ENCODE data around the gene CCDC74A. TPM values are rescaled to one million over a fixed set of nuclear protein-coding genes. Genes with fewer than 3 reads are reported as not detected.
A peak's percentile ranks its signal among the peaks of the same experiment; 100 is the strongest.
"Not testable (repeated sequence)": the region's sequence is repeated elsewhere in the genome, so short reads cannot be mapped to it uniquely, and the experiment has no call there.

The CCDC74A gene
- polyA plus RNA-seq, 1 donor = 3.6 TPM

GRCh38 chr2:131538856-131539255 is 11.2 kb downstream of the CCDC74A start:
- not testable (repeated sequence) for H3K36me3 ChIP-seq (ENCODE audit: control insufficient read depth, insufficient read depth, low read length); H3K4me3 ChIP-seq (ENCODE audit: low read length); H3K9me3 ChIP-seq (ENCODE audit: control insufficient read depth, low read depth, low read length); H3K4me1 ChIP-seq (ENCODE audit: control insufficient read depth, insufficient read depth, low read length); H3K27me3 ChIP-seq (ENCODE audit: control insufficient read depth, insufficient read depth, low read length); H3K27ac ChIP-seq (ENCODE audit: low read length); DNase-seq
- no CpG with 5 or more reads among the region's 13 CpGs for WGBS (ENCODE audit: insufficient coverage, low lambda C conversion rate)

GRCh38 chr2:131542438-131543384 is 15.0 kb downstream of the CCDC74A start:
- WGBS (ENCODE audit: insufficient coverage, low lambda C conversion rate) = 87% methylated on average over 11 of the region's 24 CpGs
- no peak for DNase-seq
- Histone ChIP-seq H3K4me3 (ENCODE audit: low read length) (no peak overlapping the region), H3K9me3 (ENCODE audit: control insufficient read depth, low read depth, low read length) (no peaks in the 10 kb centered on the region), H3K27me3 (ENCODE audit: control insufficient read depth, insufficient read depth, low read length) (no peaks in the 10 kb centered on the region), H3K27ac (ENCODE audit: low read length) (no peak overlapping the region), H3K4me1 (ENCODE audit: control insufficient read depth, insufficient read depth, low read length) (no peaks in the 10 kb centered on the region), H3K36me3 (ENCODE audit: control insufficient read depth, insufficient read depth, low read length) (no peaks in the 10 kb centered on the region)

- no CpG with 5 or more reads among the region's 22 CpGs for WGBS (ENCODE audit: insufficient coverage, low lambda C conversion rate)
- Histone ChIP-seq H3K27me3 (ENCODE audit: control insufficient read depth, insufficient read depth, low read length) (no peaks in the 10 kb centered on the region), H3K36me3 (ENCODE audit: control insufficient read depth, insufficient read depth, low read length) (no peaks in the 10 kb centered on the region), H3K9me3 (ENCODE audit: control insufficient read depth, low read depth, low read length) (no peaks in the 10 kb centered on the region), H3K4me1 (ENCODE audit: control insufficient read depth, insufficient read depth, low read length) (no peaks in the 10 kb centered on the region), H3K4me3 (ENCODE audit: low read length) (no peak overlapping the region), H3K27ac (ENCODE audit: low read length) (no peak overlapping the region)
- DNase-seq = no peak
Observed at GRCh38 chr2:131543385-131543891, 15.8 kb downstream of the CCDC74A start.

GRCh38 chr2:131544006-131544812 is 16.5 kb downstream of the CCDC74A start:
- not testable (repeated sequence) for H3K27ac ChIP-seq (ENCODE audit: low read length); DNase-seq; H3K9me3 ChIP-seq (ENCODE audit: control insufficient read depth, low read depth, low read length); H3K36me3 ChIP-seq (ENCODE audit: control insufficient read depth, insufficient read depth, low read length); H3K27me3 ChIP-seq (ENCODE audit: control insufficient read depth, insufficient read depth, low read length); H3K4me3 ChIP-seq (ENCODE audit: low read length); H3K4me1 ChIP-seq (ENCODE audit: control insufficient read depth, insufficient read depth, low read length)
- WGBS (ENCODE audit: insufficient coverage, low lambda C conversion rate) = no CpG with 5 or more reads among the region's 26 CpGs

GRCh38 chr2:131544813-131545165 is 17.1 kb downstream of the CCDC74A start:
- not testable (repeated sequence) for H3K9me3 ChIP-seq (ENCODE audit: control insufficient read depth, low read depth, low read length); H3K27ac ChIP-seq (ENCODE audit: low read length); H3K4me1 ChIP-seq (ENCODE audit: control insufficient read depth, insufficient read depth, low read length); H3K4me3 ChIP-seq (ENCODE audit: low read length); H3K27me3 ChIP-seq (ENCODE audit: control insufficient read depth, insufficient read depth, low read length); H3K36me3 ChIP-seq (ENCODE audit: control insufficient read depth, insufficient read depth, low read length); DNase-seq
- WGBS (ENCODE audit: insufficient coverage, low lambda C conversion rate) = no CpG with 5 or more reads among the region's 7 CpGs

- whole genome bisulfite sequencing (ENCODE audit: insufficient coverage, low lambda C conversion rate) = 85% methylated on average over 5 of the region's 11 CpGs
- H3K4me1 ChIP-seq (ENCODE audit: control insufficient read depth, insufficient read depth, low read length) = no peaks in the 10 kb centered on the region
- no peak overlapping the region for H3K4me3 ChIP-seq (ENCODE audit: low read length)
- no peak overlapping the region for H3K27ac ChIP-seq (ENCODE audit: low read length)
- H3K9me3 ChIP-seq (ENCODE audit: control insufficient read depth, low read depth, low read length) = no peaks in the 10 kb centered on the region
- no peaks in the 10 kb centered on the region for H3K27me3 ChIP-seq (ENCODE audit: control insufficient read depth, insufficient read depth, low read length)
- no peaks in the 10 kb centered on the region for H3K36me3 ChIP-seq (ENCODE audit: control insufficient read depth, insufficient read depth, low read length)
- no peak for DNase-seq
Observed at GRCh38 chr2:131552871-131553270, 25.2 kb downstream of the CCDC74A start.

GRCh38 chr2:131556998-131557397 is 29.3 kb downstream of the CCDC74A start:
- Histone ChIP-seq H3K27me3 (ENCODE audit: control insufficient read depth, insufficient read depth, low read length) (no peaks in the 10 kb centered on the region), H3K9me3 (ENCODE audit: control insufficient read depth, low read depth, low read length) (no peaks in the 10 kb centered on the region), H3K36me3 (ENCODE audit: control insufficient read depth, insufficient read depth, low read length) (no peaks in the 10 kb centered on the region), H3K4me1 (ENCODE audit: control insufficient read depth, insufficient read depth, low read length) (no peaks in the 10 kb centered on the region), H3K27ac (ENCODE audit: low read length) (no peak overlapping the region), H3K4me3 (ENCODE audit: low read length) (no peak overlapping the region)
- WGBS (ENCODE audit: insufficient coverage, low lambda C conversion rate) = no CpG with 5 or more reads among the region's 7 CpGs
- DNase-seq = peak in 1 of 2 donors; percentile 6

GRCh38 chr2:131557558-131558321 is 30.1 kb downstream of the CCDC74A start:
- WGBS (ENCODE audit: insufficient coverage, low lambda C conversion rate) = 71% methylated on average over 1 of the region's 5 CpGs

GRCh38 chr2:131566371-131566770 is 38.7 kb downstream of the CCDC74A start:
- H3K9me3 ChIP-seq (ENCODE audit: control insufficient read depth, low read depth, low read length) = no peaks in the 10 kb centered on the region
- H3K27me3 ChIP-seq (ENCODE audit: control insufficient read depth, insufficient read depth, low read length) = no peaks in the 10 kb centered on the region
- no peak for DNase-seq
- no peaks in the 10 kb centered on the region for H3K36me3 ChIP-seq (ENCODE audit: control insufficient read depth, insufficient read depth, low read length)
- no peak overlapping the region for H3K27ac ChIP-seq (ENCODE audit: low read length)
- no peaks in the 10 kb centered on the region for H3K4me1 ChIP-seq (ENCODE audit: control insufficient read depth, insufficient read depth, low read length)
- H3K4me3 ChIP-seq (ENCODE audit: low read length) = no peak overlapping the region
- WGBS (ENCODE audit: insufficient coverage, low lambda C conversion rate) = 83% methylated on average over 2 of the region's 5 CpGs

More at GRCh38 chr2:131557558-131558321, 30.1 kb downstream of the CCDC74A start:
- no peaks in the 10 kb centered on the region for H3K9me3 ChIP-seq (ENCODE audit: control insufficient read depth, low read depth, low read length)
- no peak overlapping the region for H3K4me3 ChIP-seq (ENCODE audit: low read length)
- H3K36me3 ChIP-seq (ENCODE audit: control insufficient read depth, insufficient read depth, low read length) = no peaks in the 10 kb centered on the region
- H3K4me1 ChIP-seq (ENCODE audit: control insufficient read depth, insufficient read depth, low read length) = no peaks in the 10 kb centered on the region
- no peak overlapping the region for H3K27ac ChIP-seq (ENCODE audit: low read length)
- DNase-seq = no peak
- no peaks in the 10 kb centered on the region for H3K27me3 ChIP-seq (ENCODE audit: control insufficient read depth, insufficient read depth, low read length)

GRCh38 chr2:131567891-131568290 is 40.2 kb downstream of the CCDC74A start:
- Histone ChIP-seq H3K4me1 (ENCODE audit: control insufficient read depth, insufficient read depth, low read length) (no peaks in the 10 kb centered on the region), H3K36me3 (ENCODE audit: control insufficient read depth, insufficient read depth, low read length) (no peaks in the 10 kb centered on the region), H3K27me3 (ENCODE audit: control insufficient read depth, insufficient read depth, low read length) (no peaks in the 10 kb centered on the region), H3K9me3 (ENCODE audit: control insufficient read depth, low read depth, low read length) (no peaks in the 10 kb centered on the region), H3K4me3 (ENCODE audit: low read length) (no peak overlapping the region), H3K27ac (ENCODE audit: low read length) (no peak overlapping the region)
- no peak for DNase-seq
